Stimulated activated naive CD8-positive, alpha-beta T cell treated with anti-CD3 and anti-CD28 coated beads, Interleukin-15, Interleukin-2, amounts not matched to agents 100 ng/mL and 50 ng/mL, for 24 hours (primary cell): ENCODE results near the gene NACAD.
"Not testable (repeated sequence)": the region's sequence is repeated elsewhere in the genome, so short reads cannot be mapped to it uniquely, and the experiment has no call there.

Experiments
- H3K27ac Mint-ChIP-seq: one replicate; pipeline ENCODE4 v1.8.0; 2021; ENCODE audit warnings: mild to moderate bottlenecking, mixed read lengths
- H3K27me3 Mint-ChIP-seq: one replicate; pipeline ENCODE4 v1.8.0; 2021; ENCODE audit warnings: mixed read lengths
- H3K36me3 Mint-ChIP-seq: one replicate; pipeline ENCODE4 v1.8.0; 2021; ENCODE audit warnings: low read depth, mixed read lengths
- H3K4me1 Mint-ChIP-seq: one replicate; pipeline ENCODE4 v1.8.0; 2021; ENCODE audit warnings: low read depth, mixed read lengths
- H3K4me3 Mint-ChIP-seq: one replicate; pipeline ENCODE4 v1.8.0; 2021; ENCODE audit warnings: mild to moderate bottlenecking, mixed read lengths
- H3K9me3 Mint-ChIP-seq: one replicate; pipeline ENCODE4 v1.8.0; 2021; ENCODE audit warnings: mixed read lengths

NACAD gene

DNA sequence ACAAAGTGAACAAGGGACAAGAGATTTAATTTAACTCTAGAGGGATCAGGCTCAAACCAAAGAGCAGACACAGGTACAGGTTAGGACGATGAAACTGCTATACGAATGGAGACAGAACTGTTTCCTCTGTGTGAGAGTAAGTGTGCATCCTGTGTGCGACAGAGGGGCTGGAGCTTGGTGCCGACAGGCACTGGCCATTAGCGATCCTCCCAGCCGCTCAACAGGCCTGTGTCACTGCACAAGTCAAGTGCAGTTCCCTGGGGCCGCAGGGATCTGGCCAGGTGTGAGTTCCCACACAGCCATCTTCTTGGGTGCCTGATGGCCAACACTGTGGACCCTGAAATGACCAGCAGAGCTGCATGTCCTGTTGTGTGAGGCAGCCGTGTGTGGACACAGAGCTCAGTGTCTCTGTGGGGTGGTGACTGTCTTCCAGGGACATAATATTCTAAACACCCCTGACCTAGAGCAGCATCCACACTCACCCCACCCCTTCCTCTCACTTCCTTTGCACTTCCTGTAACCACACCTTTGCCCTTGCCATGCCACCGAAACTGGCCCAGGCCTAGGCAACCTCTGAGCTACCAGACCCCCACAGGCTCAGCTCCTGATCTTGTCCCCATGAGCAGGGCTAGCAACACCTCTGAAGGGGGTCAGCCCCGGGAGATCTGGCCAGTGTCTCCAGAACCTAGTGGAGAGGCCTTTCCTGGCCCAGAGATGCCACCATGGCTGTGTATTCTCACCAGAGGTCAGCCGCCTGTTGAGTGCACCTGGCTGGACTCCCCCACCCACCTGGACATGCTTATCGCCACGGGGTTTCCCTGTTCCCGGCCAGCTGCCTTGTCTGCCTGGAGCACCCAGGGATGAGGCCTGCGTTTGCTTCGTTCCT, 34.4 kb upstream of the NACAD start:
- no peak overlapping the region for H3K4me3 Mint-ChIP-seq
- H3K36me3 Mint-ChIP-seq, result no peaks in the 10 kb centered on the region
- no peaks in the 10 kb centered on the region for H3K9me3 Mint-ChIP-seq
- peaks cover 12% of the 10 kb centered on the region for H3K4me1 Mint-ChIP-seq
- peak overlapping the region; percentile 11 for H3K27ac Mint-ChIP-seq
- H3K27me3 Mint-ChIP-seq, result no peaks in the 10 kb centered on the region

DNA sequence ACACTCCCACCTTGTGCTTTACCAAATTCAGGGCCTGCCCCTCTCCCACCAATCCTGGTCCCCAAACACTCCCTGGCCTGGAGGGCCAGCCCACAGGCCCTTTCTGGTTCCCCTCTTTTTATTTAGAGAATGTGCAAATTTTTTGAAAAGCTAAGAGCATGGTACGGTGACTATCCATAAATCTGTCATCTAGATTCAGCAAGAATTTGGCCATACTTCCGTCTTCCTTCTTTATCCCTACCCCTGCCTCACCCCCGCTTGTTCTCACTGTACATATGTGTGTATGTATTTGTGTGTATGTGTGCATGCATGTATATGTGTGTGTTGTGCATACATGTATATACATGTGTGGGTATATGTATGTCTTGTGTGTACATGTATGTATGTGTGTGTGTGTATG, 30.8 kb upstream of the NACAD start:
- Mint-ChIP-seq H3K27me3 (no peaks in the 10 kb centered on the region), H3K4me3 (no peak overlapping the region), H3K9me3 (no peaks in the 10 kb centered on the region), H3K36me3 (no peaks in the 10 kb centered on the region), H3K4me1 (peaks cover 12% of the 10 kb centered on the region), H3K27ac (no peak overlapping the region)

GRCh38 chr7:45118889-45119331, 30.1 kb upstream of the NACAD start:
- no peaks in the 10 kb centered on the region for H3K9me3 Mint-ChIP-seq
- H3K4me1 Mint-ChIP-seq, result peaks cover 12% of the 10 kb centered on the region
- no peak overlapping the region for H3K27ac Mint-ChIP-seq
- no peak overlapping the region for H3K4me3 Mint-ChIP-seq
- no peaks in the 10 kb centered on the region for H3K36me3 Mint-ChIP-seq
- H3K27me3 Mint-ChIP-seq, result no peaks in the 10 kb centered on the region

GRCh38 chr7:45118292-45118691, 29.5 kb upstream of the NACAD start:
- Mint-ChIP-seq H3K27me3 (no peaks in the 10 kb centered on the region), H3K36me3 (no peaks in the 10 kb centered on the region), H3K4me3 (no peak overlapping the region), H3K9me3 (no peaks in the 10 kb centered on the region), H3K4me1 (peaks cover 8% of the 10 kb centered on the region), H3K27ac (no peak overlapping the region)

- Mint-ChIP-seq H3K9me3 (no peaks in the 10 kb centered on the region), H3K4me1 (peaks cover 4% of the 10 kb centered on the region), H3K36me3 (no peaks in the 10 kb centered on the region), H3K27me3 (no peaks in the 10 kb centered on the region), H3K27ac (no peak overlapping the region), H3K4me3 (no peak overlapping the region)
Observed at GRCh38 chr7:45117582-45117981, 28.8 kb upstream of the NACAD start.

- H3K36me3 Mint-ChIP-seq, result peaks cover 6% of the 10 kb centered on the region
- peaks cover 14% of the 10 kb centered on the region for H3K4me1 Mint-ChIP-seq
- H3K27me3 Mint-ChIP-seq, result no peaks in the 10 kb centered on the region
- H3K9me3 Mint-ChIP-seq, result no peaks in the 10 kb centered on the region
- no peak overlapping the region for H3K4me3 Mint-ChIP-seq
- no peak overlapping the region for H3K27ac Mint-ChIP-seq
Observed at GRCh38 chr7:45116048-45116447, 27.3 kb upstream of the NACAD start.

GRCh38 chr7:45114926-45115325, 26.2 kb upstream of the NACAD start:
- Mint-ChIP-seq H3K27me3 (no peaks in the 10 kb centered on the region), H3K9me3 (no peaks in the 10 kb centered on the region), H3K36me3 (peaks cover 16% of the 10 kb centered on the region), H3K27ac (no peak overlapping the region), H3K4me3 (no peak overlapping the region), H3K4me1 (peaks cover 18% of the 10 kb centered on the region)

GRCh38 chr7:45114257-45114656, 25.5 kb upstream of the NACAD start:
- H3K27me3 Mint-ChIP-seq, H3K4me3 Mint-ChIP-seq, H3K9me3 Mint-ChIP-seq, H3K27ac Mint-ChIP-seq: not testable (repeated sequence)
- H3K4me1 Mint-ChIP-seq, result peaks cover 23% of the 10 kb centered on the region
- H3K36me3 Mint-ChIP-seq, result peaks cover 20% of the 10 kb centered on the region

GRCh38 chr7:45112648-45113047, 23.9 kb upstream of the NACAD start:
- no peaks in the 10 kb centered on the region for H3K27me3 Mint-ChIP-seq

GRCh38 chr7:45111298-45112223, 22.8 kb upstream of the NACAD start, which contains the start of gene TBRG4:
TSS of gene TBRG4 (minus strand) at chr7:45111697. CDS start at chr7:45109237, 2,460 bp downstream.
- Mint-ChIP-seq H3K27ac (peak within 1 kb of the TSS; percentile 98), H3K4me3 (peak within 1 kb of the TSS; percentile 96), H3K27me3 (no peaks in the 10 kb centered on the region), H3K9me3 (no peaks in the 10 kb centered on the region), H3K36me3 (peaks cover 43% of the 10 kb centered on the region), H3K4me1 (peaks cover 46% of the 10 kb centered on the region)

More at GRCh38 chr7:45112648-45113047, 23.9 kb upstream of the NACAD start:
- Mint-ChIP-seq H3K36me3 (peaks cover 35% of the 10 kb centered on the region), H3K27ac (peak overlapping the region; percentile 98), H3K4me3 (peak overlapping the region; percentile 96), H3K9me3 (no peaks in the 10 kb centered on the region), H3K4me1 (peaks cover 38% of the 10 kb centered on the region)

GRCh38 chr7:45108863-45109262, 20.1 kb upstream of the NACAD start:
- no peaks in the 10 kb centered on the region for H3K27me3 Mint-ChIP-seq
- no peaks in the 10 kb centered on the region for H3K9me3 Mint-ChIP-seq
- H3K27ac Mint-ChIP-seq, result peak overlapping the region; percentile 84
- H3K4me3 Mint-ChIP-seq, result peak overlapping the region; percentile 81
- H3K4me1 Mint-ChIP-seq, result peaks cover 56% of the 10 kb centered on the region
- peaks cover 63% of the 10 kb centered on the region for H3K36me3 Mint-ChIP-seq

- Mint-ChIP-seq H3K9me3 (no peaks in the 10 kb centered on the region), H3K27ac (peak overlapping the region; percentile 77), H3K4me1 (peaks cover 51% of the 10 kb centered on the region), H3K4me3 (peak overlapping the region; percentile 81), H3K36me3 (peaks cover 70% of the 10 kb centered on the region), H3K27me3 (no peaks in the 10 kb centered on the region)
Observed at GRCh38 chr7:45107356-45107755, 18.6 kb upstream of the NACAD start.

GRCh38 chr7:45106820-45107219, 18.1 kb upstream of the NACAD start:
- Mint-ChIP-seq H3K4me1 (peaks cover 46% of the 10 kb centered on the region), H3K4me3 (peak overlapping the region; percentile 81), H3K27ac (no peak overlapping the region), H3K36me3 (peaks cover 70% of the 10 kb centered on the region), H3K27me3 (no peaks in the 10 kb centered on the region), H3K9me3 (no peaks in the 10 kb centered on the region)

DNA sequence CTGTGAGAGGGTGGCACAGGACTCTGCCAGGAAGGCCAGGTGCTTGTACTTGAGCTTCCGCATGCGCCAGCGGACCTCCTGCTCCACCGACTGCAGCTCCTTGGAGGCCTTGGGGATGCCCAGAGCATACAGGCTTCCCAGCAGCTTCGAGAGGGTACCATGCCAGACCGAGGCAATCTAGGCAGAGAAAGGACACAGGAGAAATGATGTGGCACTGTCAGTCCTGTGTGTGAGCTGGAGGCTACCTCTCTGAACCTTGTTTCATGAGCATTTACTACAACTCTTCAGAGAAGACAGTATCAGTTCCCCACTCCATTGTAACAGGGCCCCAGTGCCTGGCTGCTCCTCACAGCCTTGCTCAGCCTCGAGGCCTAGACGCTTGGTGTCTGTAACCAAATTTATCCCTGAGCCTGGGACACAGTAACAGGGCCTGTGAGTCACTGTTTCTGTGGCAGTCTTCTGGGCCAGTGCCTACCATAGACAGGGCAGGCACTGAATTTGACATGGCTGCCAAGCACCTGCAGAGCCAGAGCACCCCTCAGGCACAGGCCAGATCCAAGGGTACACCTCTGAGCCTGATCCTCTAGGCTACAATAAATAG, 16.9 kb upstream of the NACAD start:
- H3K36me3 Mint-ChIP-seq, result peaks cover 68% of the 10 kb centered on the region
- no peaks in the 10 kb centered on the region for H3K9me3 Mint-ChIP-seq
- H3K27me3 Mint-ChIP-seq, result no peaks in the 10 kb centered on the region
- H3K4me3 Mint-ChIP-seq, result no peak overlapping the region
- peaks cover 42% of the 10 kb centered on the region for H3K4me1 Mint-ChIP-seq
- peak overlapping the region; percentile 58 for H3K27ac Mint-ChIP-seq
